Thyroid gland (tissue), 4 donors: Measurements from ENCODE around the gene TMEM219.

ENCODE experiments used
- CTCF ChIP-seq, 6 experiments: fragments of 200-600 bp in 3 of 6; fragments of 450-650 bp in 3 of 6; sonication (generic) in 3 of 6; IDR thresholded peaks; one replicate each; pipeline ENCODE4 v1.5.1; 2016 to 2019; ENCODE audit warnings: antibody characterized with exemption in 6 of 6, mild to moderate bottlenecking in 2 of 6, inconsistent platforms in 1 of 6, moderate library complexity in 1 of 6
- POLR2A ChIP-seq, 2 donors: fragments of 450-650 bp; IDR thresholded peaks; one replicate each; pipeline ENCODE4 v1.6.1; 2017; ENCODE audit warnings: antibody characterized with exemption in 2 of 2, mild to moderate bottlenecking in 2 of 2, moderate library complexity in 1 of 2

GRCh38 chr16:29963021-29963743 lies 1.3 kb downstream of the TMEM219 start:
- TF ChIP-seq POLR2A (IDR thresholded peaks at IDR 0.05) (no peak), CTCF (IDR thresholded peaks at IDR 0.05) (no peak)
